ENCODE data around the gene SLC41A3. TPM values are rescaled to one million over a fixed set of nuclear protein-coding genes. Genes with fewer than 3 reads are reported as not detected.

SLC41A3 gene
- total RNA-seq, 4 donors from 2014 or later = 56.1 to 72.2 (median 59.7) TPM

DNA sequence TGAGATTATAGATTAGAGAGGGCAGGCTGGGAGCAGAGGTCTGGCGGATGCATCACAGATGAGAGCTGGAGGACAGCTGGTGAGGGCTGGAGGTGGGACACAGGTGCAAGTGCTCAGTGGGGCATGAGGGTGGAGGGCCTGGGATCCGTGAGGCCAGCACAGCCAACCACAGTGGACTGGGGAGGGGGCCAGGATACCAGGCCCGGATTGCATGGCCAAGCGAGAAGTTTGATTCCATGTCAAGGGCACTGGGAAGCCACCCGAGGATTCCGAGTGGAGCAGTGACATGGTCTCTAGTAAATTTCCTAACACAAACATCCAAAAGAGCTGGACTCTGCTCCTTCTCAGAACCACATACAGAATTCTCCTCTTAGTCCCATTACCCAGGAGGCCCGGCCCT lies 44.0 kb upstream of the SLC41A3 start:
- no peak for DNase-seq
- 84 to 86% methylated on average over 7 of the region's 7 CpGs for WGBS, 2 donors
- intact Hi-C loops (cut with DNase I) = no loop called here
- no peaks in the 10 kb centered on the region for H3K4me1 ChIP-seq
- no peak overlapping the region for H3K4me3 ChIP-seq (replicated peaks in 1 of 3)
- H3K36me3 ChIP-seq = no peaks in the 10 kb centered on the region
- no peaks in the 10 kb centered on the region for H3K27me3 ChIP-seq
- H3K9me3 ChIP-seq = no peaks in the 10 kb centered on the region
- no peak overlapping the region for H3K27ac ChIP-seq
- TF ChIP-seq POLR2A (IDR thresholded peaks at IDR 0.05) = no peak
- TF ChIP-seq, protein P1, sequence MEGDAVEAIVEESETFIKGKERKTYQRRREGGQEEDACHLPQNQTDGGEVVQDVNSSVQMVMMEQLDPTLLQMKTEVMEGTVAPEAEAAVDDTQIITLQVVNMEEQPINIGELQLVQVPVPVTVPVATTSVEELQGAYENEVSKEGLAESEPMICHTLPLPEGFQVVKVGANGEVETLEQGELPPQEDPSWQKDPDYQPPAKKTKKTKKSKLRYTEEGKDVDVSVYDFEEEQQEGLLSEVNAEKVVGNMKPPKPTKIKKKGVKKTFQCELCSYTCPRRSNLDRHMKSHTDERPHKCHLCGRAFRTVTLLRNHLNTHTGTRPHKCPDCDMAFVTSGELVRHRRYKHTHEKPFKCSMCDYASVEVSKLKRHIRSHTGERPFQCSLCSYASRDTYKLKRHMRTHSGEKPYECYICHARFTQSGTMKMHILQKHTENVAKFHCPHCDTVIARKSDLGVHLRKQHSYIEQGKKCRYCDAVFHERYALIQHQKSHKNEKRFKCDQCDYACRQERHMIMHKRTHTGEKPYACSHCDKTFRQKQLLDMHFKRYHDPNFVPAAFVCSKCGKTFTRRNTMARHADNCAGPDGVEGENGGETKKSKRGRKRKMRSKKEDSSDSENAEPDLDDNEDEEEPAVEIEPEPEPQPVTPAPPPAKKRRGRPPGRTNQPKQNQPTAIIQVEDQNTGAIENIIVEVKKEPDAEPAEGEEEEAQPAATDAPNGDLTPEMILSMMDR (IDR thresholded peaks at IDR 0.05) = no peak

DNA sequence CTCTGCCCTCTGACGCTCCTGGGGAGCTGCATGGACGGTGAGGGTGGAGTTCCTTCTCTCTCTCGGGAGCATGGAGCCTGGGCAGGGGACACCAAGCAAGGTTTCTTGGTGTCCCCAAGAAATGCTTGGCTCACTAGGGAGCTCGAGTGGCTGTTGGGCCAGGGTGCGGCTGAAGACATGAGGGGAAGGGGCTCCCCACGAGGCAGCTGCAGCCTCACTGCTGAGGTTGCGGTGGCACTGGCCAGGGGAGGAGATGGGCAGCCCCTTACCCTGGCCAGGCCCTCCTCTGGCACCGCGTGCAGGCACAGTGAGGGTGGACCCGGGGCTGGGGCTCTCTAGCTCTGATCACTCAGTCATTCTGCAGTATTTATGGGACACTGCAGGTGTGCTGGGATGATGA lies 43.5 kb upstream of the SLC41A3 start:
- 80 to 88% methylated on average over 6 to 10 of the region's 10 CpGs for WGBS, 2 donors
- DNase-seq = no peak
- Histone ChIP-seq H3K27ac (no peak overlapping the region), H3K36me3 (no peaks in the 10 kb centered on the region), H3K27me3 (no peaks in the 10 kb centered on the region), H3K4me1 (no peaks in the 10 kb centered on the region), H3K9me3 (no peaks in the 10 kb centered on the region), H3K4me3 (replicated peaks in 1 of 3) (no peak overlapping the region)
- intact Hi-C loops (cut with DNase I) = no loop called here
- TF ChIP-seq POLR2A (IDR thresholded peaks at IDR 0.05) = no peak
- TF ChIP-seq, protein P1 (IDR thresholded peaks at IDR 0.05) = no peak

DNA sequence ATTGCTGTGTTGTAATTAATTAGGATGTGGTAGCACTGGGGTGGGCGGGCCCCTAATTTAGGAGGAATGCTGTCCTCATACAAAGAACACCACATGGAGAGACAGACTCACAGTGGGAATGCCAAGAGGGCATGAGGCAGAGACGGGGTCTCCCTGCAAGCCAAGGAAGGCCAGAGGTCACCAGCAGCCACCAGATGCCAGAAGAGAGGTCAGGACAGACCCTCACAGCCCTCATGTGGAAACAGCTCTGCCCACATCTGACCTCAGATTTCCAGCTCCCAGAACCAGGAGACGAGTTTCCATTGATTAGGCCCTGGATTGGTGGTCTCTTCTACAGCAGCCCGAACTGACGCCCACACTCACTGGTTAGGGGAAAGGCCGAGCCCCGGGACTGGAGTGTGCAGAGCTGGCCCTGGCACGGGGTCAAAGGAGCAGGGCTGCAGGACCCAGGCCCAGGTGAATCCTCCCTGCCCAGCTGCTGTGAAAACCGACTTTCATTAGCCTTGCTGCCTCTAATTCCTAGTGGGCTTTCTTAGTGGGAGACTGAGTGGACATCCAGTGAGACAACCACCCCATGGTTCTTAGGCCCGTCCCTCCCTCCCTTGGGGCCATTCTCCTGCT lies 43.0 kb upstream of the SLC41A3 start:
- H3K4me1 ChIP-seq = no peaks in the 10 kb centered on the region
- H3K27me3 ChIP-seq = no peaks in the 10 kb centered on the region
- 73 to 87% methylated on average over 3 to 10 of the region's 10 CpGs for WGBS, 2 donors
- H3K9me3 ChIP-seq = no peaks in the 10 kb centered on the region
- intact Hi-C loops (cut with DNase I) = no loop called here
- no peak overlapping the region for H3K4me3 ChIP-seq (replicated peaks in 1 of 3)
- DNase-seq = no peak
- H3K27ac ChIP-seq = no peak overlapping the region
- no peak for TF ChIP-seq POLR2A (IDR thresholded peaks at IDR 0.05)
- TF ChIP-seq, protein P1 (IDR thresholded peaks at IDR 0.05) = no peak
- H3K36me3 ChIP-seq = no peaks in the 10 kb centered on the region

DNA sequence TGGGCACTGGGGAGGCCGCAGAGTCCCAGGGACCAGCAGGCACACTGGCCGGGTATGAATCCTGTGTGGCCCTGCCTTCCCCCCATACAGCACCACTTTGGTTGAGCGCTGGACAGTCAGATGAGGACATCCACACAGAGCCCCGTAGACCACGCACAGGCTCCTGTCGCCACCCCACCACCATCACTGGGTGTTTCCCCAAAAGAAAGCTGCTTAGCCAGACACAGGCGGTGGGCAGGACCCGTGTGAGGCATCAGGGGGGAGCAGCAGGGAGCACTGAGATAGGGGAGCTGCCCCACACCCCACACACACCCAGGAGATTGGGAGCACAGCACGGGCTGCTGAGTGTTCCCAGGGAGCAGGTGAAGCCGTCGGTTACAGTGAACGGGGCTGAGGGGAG lies 42.4 kb upstream of the SLC41A3 start:
- Histone ChIP-seq H3K4me1 (no peaks in the 10 kb centered on the region), H3K27ac (no peak overlapping the region), H3K9me3 (no peaks in the 10 kb centered on the region), H3K4me3 (replicated peaks in 1 of 3) (no peak overlapping the region), H3K27me3 (no peaks in the 10 kb centered on the region), H3K36me3 (no peaks in the 10 kb centered on the region)
- DNase-seq = no peak
- intact Hi-C loops (cut with DNase I) = no loop called here
- 72 to 76% methylated on average over 7 to 12 of the region's 12 CpGs for WGBS, 2 donors
- TF ChIP-seq, protein P1 (IDR thresholded peaks at IDR 0.05) = no peak
- no peak for TF ChIP-seq POLR2A (IDR thresholded peaks at IDR 0.05)

DNA sequence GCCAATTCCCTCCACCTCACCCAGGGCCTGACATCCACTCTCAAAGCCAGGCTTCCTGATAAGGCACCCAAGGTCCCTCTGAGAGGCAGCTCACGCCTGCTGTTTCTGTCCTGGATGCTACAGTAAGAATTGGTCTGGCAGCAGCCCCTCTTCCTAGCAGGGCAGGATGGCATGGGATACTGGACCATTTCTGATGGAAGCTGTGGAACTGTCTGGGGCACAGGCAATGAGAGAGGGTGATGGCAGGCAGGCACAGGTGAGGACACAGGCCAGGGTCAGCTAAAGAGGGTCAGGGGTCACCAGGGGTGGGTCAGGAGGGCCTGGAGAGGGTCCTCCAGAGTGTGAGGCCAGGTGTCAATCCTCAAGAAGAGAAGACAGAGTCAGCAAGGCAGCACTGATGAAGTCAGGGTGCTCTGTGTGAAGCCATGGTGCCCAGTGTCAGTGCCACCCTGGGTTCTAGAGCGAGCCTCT lies 41.9 kb upstream of the SLC41A3 start:
- WGBS, 2 donors = 10 to 75% methylated on average over 1 to 2 of the region's 2 CpGs
- intact Hi-C loops (cut with DNase I) = no loop called here
- Histone ChIP-seq H3K4me3 (replicated peaks in 1 of 3) (no peak overlapping the region), H3K4me1 (no peaks in the 10 kb centered on the region), H3K36me3 (no peaks in the 10 kb centered on the region), H3K9me3 (no peaks in the 10 kb centered on the region), H3K27me3 (no peaks in the 10 kb centered on the region), H3K27ac (no peak overlapping the region)
- TF ChIP-seq POLR2A (IDR thresholded peaks at IDR 0.05) = no peak
- TF ChIP-seq, protein P1 (IDR thresholded peaks at IDR 0.05) = no peak
- DNase-seq = no peak
